Suppressor macrophage treated with lipopolysaccharide for 1 hour (primary cell): Measurements from ENCODE around the gene SHOX.

Experiments used
- DNase-seq, 3 donors: peaks; one replicate each; pipeline ENCODE4 v3.0.0-alpha.2; 2020 to 2022

The SHOX gene

GRCh38 chrX:675279-675954, 44.8 kb downstream of the SHOX start:
- no peak for DNase-seq

- no peak for DNase-seq
These were observed 45.3 kb downstream of the SHOX start for GRCh38 chrX:675955-676295.

GRCh38 chrX:677376-677775, 46.8 kb downstream of the SHOX start:
- no peak for DNase-seq

- no peak for DNase-seq
These were observed 48.8 kb downstream of the SHOX start for GRCh38 chrX:679291-679979.

- no peak for DNase-seq
These were observed 49.5 kb downstream of the SHOX start for GRCh38 chrX:680062-680461.

- no peak for DNase-seq
These were observed 51.4 kb downstream of the SHOX start for GRCh38 chrX:681989-682388.

GRCh38 chrX:682892-683291, 52.3 kb downstream of the SHOX start:
- no peak for DNase-seq

GRCh38 chrX:683576-683975, 53.0 kb downstream of the SHOX start:
- DNase-seq, result no peak

GRCh38 chrX:685120-686032, 54.8 kb downstream of the SHOX start:
- DNase-seq, result no peak

GRCh38 chrX:689983-690382, 59.4 kb downstream of the SHOX start:
- no peak for DNase-seq

GRCh38 chrX:694800-695199, 64.2 kb downstream of the SHOX start:
- no peak for DNase-seq

GRCh38 chrX:698206-698605, 67.6 kb downstream of the SHOX start:
- peak in 2 of 3 donors; percentile 33 to 43 for DNase-seq

GRCh38 chrX:700936-701335, 70.3 kb downstream of the SHOX start:
- DNase-seq, result no peak

- no peak for DNase-seq
These were observed 71.1 kb downstream of the SHOX start for GRCh38 chrX:701673-702072.

GRCh38 chrX:703466-703865, 72.9 kb downstream of the SHOX start:
- no peak for DNase-seq

GRCh38 chrX:703866-704265, 73.3 kb downstream of the SHOX start:
- peak in 1 of 3 donors; percentile 11 for DNase-seq
